Liver (tissue), 9 donors: ENCODE measurements around the gene TUBGCP4. TPM values are rescaled to one million over a fixed set of nuclear protein-coding genes. Genes with fewer than 3 reads are reported as not detected.

Source experiments
- DNase-seq: peaks from one replicate; pipeline ENCODE4 v3.0.0-alpha.2; 2017; ENCODE audit warnings: low spot score
- H3K27ac ChIP-seq, 2 donors: one replicate each; pipeline ENCODE4 v1.7.0; 2013; ENCODE audit warnings: inconsistent platforms in 2 of 2, low read length in 2 of 2, control low read depth in 1 of 2, low read depth in 1 of 2, mild to moderate bottlenecking in 1 of 2
- H3K27me3 ChIP-seq, 4 donors: one replicate each; pipeline versions ENCODE4 v1.6.1 to v1.7.0; 2013; ENCODE audit warnings: low read length in 3 of 4, inconsistent platforms in 1 of 4, mild to moderate bottlenecking in 1 of 4, moderate library complexity in 1 of 4; ENCODE audit not compliant: control insufficient read depth in 4 of 4, insufficient read depth in 4 of 4
- H3K36me3 ChIP-seq, 4 donors: one replicate each; pipeline versions ENCODE4 v1.6.1 to v1.7.0; 2013; ENCODE audit warnings: low read length in 3 of 4, mild to moderate bottlenecking in 3 of 4, low read depth in 1 of 4, moderate library complexity in 1 of 4; ENCODE audit not compliant: control insufficient read depth in 4 of 4, insufficient read depth in 3 of 4
- H3K4me1 ChIP-seq, 4 donors: one replicate each; pipeline versions ENCODE4 v1.6.1 to v1.7.0; 2013; ENCODE audit warnings: low read length in 3 of 4, mild to moderate bottlenecking in 3 of 4, moderate library complexity in 1 of 4; ENCODE audit not compliant: control insufficient read depth in 4 of 4, insufficient read depth in 4 of 4
- H3K4me3 ChIP-seq, 3 donors: one replicate each; pipeline versions ENCODE4 v1.6.1 to v1.7.0; 2013; ENCODE audit warnings: low read length in 3 of 3, control low read depth in 1 of 3, low read depth in 1 of 3, mild to moderate bottlenecking in 1 of 3
- H3K9ac ChIP-seq, 2 donors: one replicate each; pipeline ENCODE4 v1.7.0; 2013; ENCODE audit warnings: low read length in 2 of 2, mild to moderate bottlenecking in 2 of 2, moderate library complexity in 2 of 2, control low read depth in 1 of 2, low read depth in 1 of 2
- H3K9me3 ChIP-seq, 4 donors: one replicate each; pipeline versions ENCODE4 v1.6.1 to v1.7.0; 2013; ENCODE audit warnings: low read length in 3 of 4; ENCODE audit not compliant: control insufficient read depth in 4 of 4
- EGR1 ChIP-seq, 2 donors: IDR thresholded peaks; 2 replicates each; pipeline ENCODE4 v1.6.1; 2016 to 2018; ENCODE audit warnings: antibody characterized with exemption in 2 of 2, low read depth in 2 of 2
- FOXA1 ChIP-seq: IDR thresholded peaks from 2 replicates; pipeline ENCODE4 v1.6.1; 2016; ENCODE audit warnings: antibody characterized with exemption
- FOXA2 ChIP-seq: IDR thresholded peaks from 2 replicates; pipeline ENCODE4 v1.6.1; 2016; ENCODE audit warnings: antibody characterized with exemption
- GABPA ChIP-seq, 2 donors: IDR thresholded peaks in 1 of 2; conservative IDR thresholded peaks in 1 of 2; 2 replicates each; pipeline ENCODE4 v1.6.1; 2016; ENCODE audit warnings: antibody characterized with exemption in 2 of 2, mild to moderate bottlenecking in 1 of 2, moderate library complexity in 1 of 2
- HNF4A ChIP-seq, 2 donors: conservative IDR thresholded peaks; 2 replicates each; pipeline ENCODE4 v1.6.1; 2016; ENCODE audit warnings: antibody characterized with exemption in 2 of 2, mild to moderate bottlenecking in 2 of 2
- HNF4G ChIP-seq: IDR thresholded peaks from 2 replicates; pipeline ENCODE4 v1.6.1; 2016; ENCODE audit warnings: antibody characterized with exemption
- JUND ChIP-seq, 2 donors: IDR thresholded peaks; 2 replicates each; pipeline ENCODE4 v1.6.1; 2016; ENCODE audit warnings: antibody characterized with exemption in 2 of 2
- NR2F2 ChIP-seq: IDR thresholded peaks from 2 replicates; pipeline ENCODE4 v1.6.1; 2016; ENCODE audit warnings: antibody characterized with exemption
- RAD21 ChIP-seq, 2 donors: IDR thresholded peaks; 2 replicates each; pipeline ENCODE4 v1.6.1; 2016; ENCODE audit warnings: antibody characterized with exemption in 2 of 2, mild to moderate bottlenecking in 2 of 2
- REST ChIP-seq: IDR thresholded peaks from 2 replicates; pipeline ENCODE4 v1.6.1; 2016; ENCODE audit warnings: antibody characterized with exemption, mild to moderate bottlenecking
- RXRA ChIP-seq, 2 donors: IDR thresholded peaks; 2 replicates each; pipeline ENCODE4 v1.6.1; 2017 to 2018; ENCODE audit warnings: antibody characterized with exemption in 2 of 2, mild to moderate bottlenecking in 1 of 2
- SP1 ChIP-seq: IDR thresholded peaks from 2 replicates; pipeline ENCODE4 v1.6.1; 2018; ENCODE audit warnings: antibody characterized with exemption, mild to moderate bottlenecking
- TAF1 ChIP-seq: conservative IDR thresholded peaks from 2 replicates; pipeline ENCODE4 v1.6.1; 2016; ENCODE audit warnings: antibody characterized with exemption, mild to moderate bottlenecking
- YY1 ChIP-seq: IDR thresholded peaks from 2 replicates; pipeline ENCODE4 v1.6.1; 2016; ENCODE audit warnings: antibody characterized with exemption, mild to moderate bottlenecking
- WGBS: extraction: QIAGEN DNeasy Blood & Tissue Kit; methylation state at CpG from one replicate; pipeline ENCODE4 v1.1.7; 2013; 5-methylcytosine and 5-hydroxymethylcytosine counted together
- polyA plus RNA-seq, 2 donors: library from polyadenylated mRNA; stranded (reverse) in 1 of 2; unstranded in 1 of 2; fragments of 200-250 nt in 1 of 2; fragments of >200 nt in 1 of 2; fragmentation: Nextera tagmentation in 1 of 2; extraction: Ambion mirVana in 1 of 2; gene quantifications; one replicate each; pipeline versions ENCODE4 v1.2.1 to v1.2.3, GENCODE V29; 2013 to 2015
- total RNA-seq, 2 donors: library from RNA; depleted of rRNA; stranded (reverse); fragments of >200 nt; gene quantifications; one replicate each; pipeline ENCODE4 v1.2.3, GENCODE V29; 2014
- TF ChIP-seq, protein P1 (sequence below): IDR thresholded peaks from 2 replicates; pipeline ENCODE4 v1.6.1; 2016; ENCODE audit warnings: antibody characterized with exemption
- TF ChIP-seq, protein P2 (sequence below): fragments of 150-350 bp; IDR thresholded peaks from 2 replicates; pipeline ENCODE4 v1.5.1; 2017; ENCODE audit warnings: improper control_type of control experiment, low read depth, low read length; ENCODE audit not compliant: missing input control
- TF ChIP-seq, protein P3 (sequence below): IDR thresholded peaks from 2 replicates; pipeline ENCODE4 v1.6.1; 2016; ENCODE audit warnings: antibody characterized with exemption
- TF ChIP-seq, protein P4 (sequence below): IDR thresholded peaks from 2 replicates; pipeline ENCODE4 v1.6.1; 2016; ENCODE audit warnings: antibody characterized with exemption
- donor health status: healthy.
- donor health status: healthy.
- donor health status: healthy.
- donor health status: healthy.
- donor health status: healthy.

The TUBGCP4 gene
- total and polyA plus RNA-seq, 4 donors: 4.6 to 20.5 (median 12.4) TPM

GRCh38 chr15:43410572-43411214, 39.8 kb downstream of the TUBGCP4 start (continued):
- TF ChIP-seq, protein P1, sequence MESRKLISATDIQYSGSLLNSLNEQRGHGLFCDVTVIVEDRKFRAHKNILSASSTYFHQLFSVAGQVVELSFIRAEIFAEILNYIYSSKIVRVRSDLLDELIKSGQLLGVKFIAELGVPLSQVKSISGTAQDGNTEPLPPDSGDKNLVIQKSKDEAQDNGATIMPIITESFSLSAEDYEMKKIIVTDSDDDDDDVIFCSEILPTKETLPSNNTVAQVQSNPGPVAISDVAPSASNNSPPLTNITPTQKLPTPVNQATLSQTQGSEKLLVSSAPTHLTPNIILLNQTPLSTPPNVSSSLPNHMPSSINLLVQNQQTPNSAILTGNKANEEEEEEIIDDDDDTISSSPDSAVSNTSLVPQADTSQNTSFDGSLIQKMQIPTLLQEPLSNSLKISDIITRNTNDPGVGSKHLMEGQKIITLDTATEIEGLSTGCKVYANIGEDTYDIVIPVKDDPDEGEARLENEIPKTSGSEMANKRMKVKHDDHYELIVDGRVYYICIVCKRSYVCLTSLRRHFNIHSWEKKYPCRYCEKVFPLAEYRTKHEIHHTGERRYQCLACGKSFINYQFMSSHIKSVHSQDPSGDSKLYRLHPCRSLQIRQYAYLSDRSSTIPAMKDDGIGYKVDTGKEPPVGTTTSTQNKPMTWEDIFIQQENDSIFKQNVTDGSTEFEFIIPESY: no peak
- TF ChIP-seq, protein P2, sequence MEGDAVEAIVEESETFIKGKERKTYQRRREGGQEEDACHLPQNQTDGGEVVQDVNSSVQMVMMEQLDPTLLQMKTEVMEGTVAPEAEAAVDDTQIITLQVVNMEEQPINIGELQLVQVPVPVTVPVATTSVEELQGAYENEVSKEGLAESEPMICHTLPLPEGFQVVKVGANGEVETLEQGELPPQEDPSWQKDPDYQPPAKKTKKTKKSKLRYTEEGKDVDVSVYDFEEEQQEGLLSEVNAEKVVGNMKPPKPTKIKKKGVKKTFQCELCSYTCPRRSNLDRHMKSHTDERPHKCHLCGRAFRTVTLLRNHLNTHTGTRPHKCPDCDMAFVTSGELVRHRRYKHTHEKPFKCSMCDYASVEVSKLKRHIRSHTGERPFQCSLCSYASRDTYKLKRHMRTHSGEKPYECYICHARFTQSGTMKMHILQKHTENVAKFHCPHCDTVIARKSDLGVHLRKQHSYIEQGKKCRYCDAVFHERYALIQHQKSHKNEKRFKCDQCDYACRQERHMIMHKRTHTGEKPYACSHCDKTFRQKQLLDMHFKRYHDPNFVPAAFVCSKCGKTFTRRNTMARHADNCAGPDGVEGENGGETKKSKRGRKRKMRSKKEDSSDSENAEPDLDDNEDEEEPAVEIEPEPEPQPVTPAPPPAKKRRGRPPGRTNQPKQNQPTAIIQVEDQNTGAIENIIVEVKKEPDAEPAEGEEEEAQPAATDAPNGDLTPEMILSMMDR: no peak

DNA sequence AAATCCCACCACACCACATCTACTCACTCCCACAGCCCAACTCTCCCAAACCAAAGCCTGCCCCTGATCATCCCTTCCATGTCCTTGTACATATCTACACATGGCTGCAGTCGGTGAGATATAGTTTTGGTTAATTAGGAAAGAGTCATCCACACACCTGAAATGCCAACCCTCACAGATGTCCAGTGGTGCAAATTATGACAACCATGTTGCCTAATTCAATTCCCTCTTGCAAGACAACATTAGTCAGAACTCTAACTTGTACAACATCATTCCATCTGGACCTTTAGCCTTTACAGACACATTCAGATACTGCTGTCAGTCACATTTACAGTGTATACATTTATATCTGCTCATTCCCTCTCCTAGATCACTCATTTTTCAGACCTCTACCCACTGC, 41.2 kb downstream of the TUBGCP4 start:
- no peaks in the 10 kb centered on the region for H3K27me3 ChIP-seq
- no peak overlapping the region for H3K27ac ChIP-seq
- no peaks in the 10 kb centered on the region for H3K4me1 ChIP-seq
- H3K36me3 ChIP-seq: peaks cover 0 to 39% (median 37%) of the 10 kb centered on the region in 4 donors
- no peak for DNase-seq
- TF ChIP-seq GABPA (IDR thresholded peaks at IDR 0.05 in 1 of 2, conservative IDR thresholded peaks at IDR 0.05 in 1 of 2) (no peak), RXRA (IDR thresholded peaks at IDR 0.05) (no peak), EGR1 (IDR thresholded peaks at IDR 0.05; ENCODE audit: low read depth in 2 of 2) (no peak), FOXA1 (no peak), YY1 (no peak)
- no peaks in the 10 kb centered on the region for H3K9me3 ChIP-seq
- 92% methylated on average over 1 of the region's 1 CpG for WGBS
- no peak overlapping the region for H3K9ac ChIP-seq
- no peak overlapping the region for H3K4me3 ChIP-seq

DNA sequence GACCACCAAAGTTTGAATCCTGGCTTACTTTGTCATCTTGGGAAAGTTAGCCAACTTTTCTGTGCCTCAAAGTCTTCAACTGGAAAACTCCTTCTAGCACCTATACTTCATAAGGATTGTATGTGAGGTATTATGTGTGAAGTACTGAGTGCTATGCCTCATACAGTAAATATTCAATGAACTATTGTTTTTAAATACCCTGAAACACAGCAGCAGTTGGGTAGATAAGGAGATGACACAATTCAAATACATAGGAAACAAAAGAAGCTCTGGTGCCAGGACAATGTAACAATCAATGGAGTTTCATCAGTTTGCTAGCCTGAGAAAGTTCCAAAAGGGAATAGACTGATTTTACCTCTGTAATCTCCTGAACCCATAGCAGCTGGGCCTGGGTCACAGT, 43.3 kb downstream of the TUBGCP4 start:
- peaks cover 0 to 22% (median 20%) of the 10 kb centered on the region in 4 donors for H3K36me3 ChIP-seq
- DNase-seq: no peak
- no peaks in the 10 kb centered on the region for H3K4me1 ChIP-seq
- no peaks in the 10 kb centered on the region for H3K9me3 ChIP-seq
- H3K9ac ChIP-seq: no peak overlapping the region
- no peak overlapping the region for H3K4me3 ChIP-seq
- no peaks in the 10 kb centered on the region for H3K27me3 ChIP-seq
- H3K27ac ChIP-seq: no peak overlapping the region
- TF ChIP-seq, protein P3, sequence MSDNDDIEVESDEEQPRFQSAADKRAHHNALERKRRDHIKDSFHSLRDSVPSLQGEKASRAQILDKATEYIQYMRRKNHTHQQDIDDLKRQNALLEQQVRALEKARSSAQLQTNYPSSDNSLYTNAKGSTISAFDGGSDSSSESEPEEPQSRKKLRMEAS: no peak
- no peak for TF ChIP-seq TAF1
- TF ChIP-seq, protein P2: no peak
- TF ChIP-seq REST: no peak
- TF ChIP-seq EGR1 (IDR thresholded peaks at IDR 0.05; ENCODE audit: low read depth in 2 of 2): no peak
- no peak for TF ChIP-seq NR2F2
- TF ChIP-seq HNF4A (conservative IDR thresholded peaks at IDR 0.05): no peak
- no peak for TF ChIP-seq SP1
- TF ChIP-seq RAD21 (IDR thresholded peaks at IDR 0.05): no peak
- TF ChIP-seq FOXA2: no peak
- TF ChIP-seq, protein P1: no peak
- no peak for TF ChIP-seq FOXA1
- no peak for TF ChIP-seq JUND (IDR thresholded peaks at IDR 0.05)
- TF ChIP-seq HNF4G: no peak
- no peak for TF ChIP-seq GABPA (IDR thresholded peaks at IDR 0.05 in 1 of 2, conservative IDR thresholded peaks at IDR 0.05 in 1 of 2)
- TF ChIP-seq, protein P4, sequence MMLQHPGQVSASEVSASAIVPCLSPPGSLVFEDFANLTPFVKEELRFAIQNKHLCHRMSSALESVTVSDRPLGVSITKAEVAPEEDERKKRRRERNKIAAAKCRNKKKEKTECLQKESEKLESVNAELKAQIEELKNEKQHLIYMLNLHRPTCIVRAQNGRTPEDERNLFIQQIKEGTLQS: no peak
- no peak for TF ChIP-seq YY1
